GM12801 (cell line): ENCODE data around the gene SMIM35.

Source experiments
- TF ChIP-seq, protein P1 (sequence below): IDR thresholded peaks from one replicate; pipeline ENCODE4 v1.5.1; 2011; ENCODE audit warnings: control low read depth; ENCODE audit not compliant: insufficient read length; ENCODE audit errors: extremely low read depth

SMIM35 gene

DNA sequence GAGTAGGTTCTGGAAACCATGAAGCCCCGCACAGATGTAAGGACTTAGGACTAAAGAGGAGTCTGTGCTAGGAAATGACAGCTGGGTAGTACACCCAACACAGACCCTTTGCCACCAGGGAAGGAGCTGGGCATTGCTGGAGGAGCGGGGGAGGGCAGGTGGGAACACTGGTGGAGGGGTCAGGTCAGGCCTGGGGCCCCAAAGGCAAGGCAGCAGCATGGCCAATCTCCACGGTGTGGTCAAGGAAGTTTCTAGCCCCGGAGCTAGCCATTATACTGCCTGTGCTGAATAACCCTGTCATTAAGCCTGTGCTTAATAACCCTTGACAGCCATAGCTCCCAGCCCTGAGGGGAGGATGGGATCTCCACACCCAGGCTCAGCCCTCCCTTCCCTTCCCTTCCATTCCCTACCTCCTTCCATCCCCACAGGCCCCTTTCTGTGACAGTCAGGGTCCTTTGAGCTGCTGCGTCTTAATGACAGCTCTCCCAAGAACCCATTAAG is 7.8 kb downstream of the SMIM35 start:
- TF ChIP-seq, protein P1, sequence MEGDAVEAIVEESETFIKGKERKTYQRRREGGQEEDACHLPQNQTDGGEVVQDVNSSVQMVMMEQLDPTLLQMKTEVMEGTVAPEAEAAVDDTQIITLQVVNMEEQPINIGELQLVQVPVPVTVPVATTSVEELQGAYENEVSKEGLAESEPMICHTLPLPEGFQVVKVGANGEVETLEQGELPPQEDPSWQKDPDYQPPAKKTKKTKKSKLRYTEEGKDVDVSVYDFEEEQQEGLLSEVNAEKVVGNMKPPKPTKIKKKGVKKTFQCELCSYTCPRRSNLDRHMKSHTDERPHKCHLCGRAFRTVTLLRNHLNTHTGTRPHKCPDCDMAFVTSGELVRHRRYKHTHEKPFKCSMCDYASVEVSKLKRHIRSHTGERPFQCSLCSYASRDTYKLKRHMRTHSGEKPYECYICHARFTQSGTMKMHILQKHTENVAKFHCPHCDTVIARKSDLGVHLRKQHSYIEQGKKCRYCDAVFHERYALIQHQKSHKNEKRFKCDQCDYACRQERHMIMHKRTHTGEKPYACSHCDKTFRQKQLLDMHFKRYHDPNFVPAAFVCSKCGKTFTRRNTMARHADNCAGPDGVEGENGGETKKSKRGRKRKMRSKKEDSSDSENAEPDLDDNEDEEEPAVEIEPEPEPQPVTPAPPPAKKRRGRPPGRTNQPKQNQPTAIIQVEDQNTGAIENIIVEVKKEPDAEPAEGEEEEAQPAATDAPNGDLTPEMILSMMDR: no peak

GRCh38 chr11:118076754-118077281 is 9.9 kb downstream of the SMIM35 start, which contains the start of gene TMPRSS4:
Gene TMPRSS4, plus strand, starts transcription at chr11:118077078. Its CDS starts 225 bp downstream, at chr11:118077303.
- TF ChIP-seq, protein P1: no peak

GRCh38 chr11:118074785-118075184 is 12.0 kb downstream of the SMIM35 start:
- TF ChIP-seq, protein P1: no peak

GRCh38 chr11:118074091-118074685 is 12.6 kb downstream of the SMIM35 start:
- TF ChIP-seq, protein P1: no peak

DNA sequence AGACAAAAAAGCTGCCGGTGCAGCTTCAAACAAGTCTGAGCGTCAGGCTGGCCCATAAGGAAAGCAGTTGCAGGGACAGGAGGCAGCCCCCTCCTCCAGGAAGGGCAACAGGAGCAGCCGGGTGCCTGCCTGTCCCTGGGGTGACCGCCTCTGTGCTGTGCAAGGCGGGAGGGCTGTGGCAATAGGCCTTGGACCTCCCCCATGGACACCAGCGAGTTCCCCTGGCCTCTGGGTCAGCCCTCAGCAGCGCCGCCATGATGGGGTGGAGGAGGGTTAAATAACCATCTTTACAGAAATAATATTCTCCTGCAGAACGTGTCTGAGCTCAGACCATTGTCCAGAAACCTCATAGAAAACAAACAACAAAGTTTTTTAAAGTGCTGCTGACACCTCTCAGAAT is 13.2 kb downstream of the SMIM35 start:
- TF ChIP-seq, protein P1: no peak

DNA sequence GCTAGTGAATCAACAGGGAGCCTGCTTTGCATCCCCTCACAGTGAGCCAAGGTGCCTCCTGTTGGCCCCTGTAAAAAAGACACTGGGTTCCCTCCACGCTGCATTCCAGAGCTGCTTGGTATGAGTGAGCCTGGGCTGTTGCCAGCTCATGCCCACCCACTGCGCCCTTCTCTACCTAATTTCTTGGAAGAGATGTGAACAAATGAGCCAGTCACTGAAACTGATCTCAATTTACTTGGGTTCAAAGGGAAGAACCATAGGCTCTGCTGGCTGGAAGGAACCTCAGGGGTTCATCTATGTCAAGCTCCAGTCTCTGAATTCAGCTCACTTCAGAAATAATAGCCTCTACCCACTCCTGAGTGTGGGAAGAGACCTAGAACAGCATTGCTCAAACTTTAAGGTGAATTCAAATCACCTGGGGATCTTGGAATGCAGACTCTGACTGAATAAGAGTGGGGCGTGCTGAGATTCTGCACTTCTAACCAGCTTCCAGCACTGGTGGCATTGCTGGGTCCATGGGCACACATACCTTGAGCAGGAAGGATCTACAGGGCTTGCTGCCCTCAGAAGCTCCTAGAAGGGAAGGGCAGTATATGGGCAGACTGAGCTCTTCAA is 15.2 kb downstream of the SMIM35 start:
- TF ChIP-seq, protein P1: no peak

DNA sequence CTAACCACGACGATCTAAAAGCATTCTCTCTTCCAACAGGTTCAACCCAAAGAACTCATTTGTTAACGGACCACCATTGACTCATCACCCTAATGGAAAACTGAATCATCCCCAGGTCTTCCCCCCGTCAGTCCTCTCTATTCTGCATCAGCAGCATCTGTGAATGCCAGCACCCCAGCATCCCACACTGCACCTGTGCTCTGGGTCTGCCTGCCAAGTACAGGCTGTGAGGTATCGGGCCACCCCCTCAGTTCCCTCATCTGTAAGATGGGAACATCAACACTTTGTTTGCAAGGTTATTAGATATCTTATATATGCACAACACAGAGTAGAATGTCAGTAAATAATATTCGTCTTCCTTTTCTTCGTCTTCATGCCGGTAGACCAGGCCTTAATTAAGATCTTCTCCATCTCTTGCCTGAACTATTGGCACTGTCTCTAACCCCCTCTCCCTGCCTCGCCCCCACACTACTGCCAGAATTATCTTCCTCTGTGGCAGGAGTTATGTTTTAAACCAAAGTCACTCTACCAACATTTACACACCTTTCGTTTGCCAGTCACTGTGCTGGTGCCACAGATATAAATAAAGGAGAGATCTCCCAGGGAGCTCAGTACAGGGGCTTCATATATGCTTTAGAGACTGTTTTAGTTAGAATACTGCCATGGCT is 17.7 kb downstream of the SMIM35 start:
- TF ChIP-seq, protein P1: no peak
